HepG2 (cell line): ENCODE data around the gene RAPGEF2. TPM values are rescaled to one million over a fixed set of nuclear protein-coding genes. Genes with fewer than 3 reads are reported as not detected.

Experiments used
- CC2D1A ChIP-seq: sonication (generic); formaldehyde crosslinking; IDR thresholded peaks from 2 replicates; pipeline ENCODE4 v1.8.1; 2023; ENCODE audit warnings: mild to moderate bottlenecking, missing genetic modification reagents
- HMG20A ChIP-seq: IDR thresholded peaks from 2 replicates; pipeline ENCODE4 v1.6.1; 2016; ENCODE audit warnings: borderline replicate concordance
- HMGXB4 ChIP-seq, 2 experiments: sonication (generic) in 1 of 2; formaldehyde crosslinking in 1 of 2; IDR thresholded peaks; 2 replicates each; pipeline versions ENCODE4 v1.4.0 to v1.6.1; 2018 to 2020; ENCODE audit warnings: missing genetic modification reagents in 2 of 2, borderline replicate concordance in 1 of 2, low read depth in 1 of 2, mild to moderate bottlenecking in 1 of 2, missing biosample characterization in 1 of 2
- KMT2A ChIP-seq: sonication (generic); formaldehyde crosslinking; IDR thresholded peaks from 2 replicates; pipeline ENCODE4 v1.4.0; 2020; ENCODE audit warnings: missing genetic modification reagents
- MTERF4 ChIP-seq: sonication (generic); formaldehyde crosslinking; IDR thresholded peaks from 2 replicates; pipeline ENCODE4 v1.8.0; 2023; ENCODE audit warnings: mild to moderate bottlenecking, missing genetic modification reagents
- PLSCR1 ChIP-seq: sonication (generic); formaldehyde crosslinking; IDR thresholded peaks from 2 replicates; pipeline ENCODE4 v1.5.0; 2020; ENCODE audit warnings: missing genetic modification reagents, mild to moderate bottlenecking, borderline replicate concordance
- SNAPC2 ChIP-seq: sonication (generic); formaldehyde crosslinking; IDR thresholded peaks from 2 replicates; pipeline ENCODE4 v1.8.1; 2022; ENCODE audit warnings: mild to moderate bottlenecking, missing genetic modification reagents
- ZEB1 ChIP-seq: IDR thresholded peaks from 2 replicates; pipeline ENCODE4 v1.6.1; 2012; ENCODE audit warnings: mild to moderate bottlenecking, low read depth, inconsistent platforms; ENCODE audit not compliant: insufficient replicate concordance
- ZMYM3 ChIP-seq: sonication (generic); formaldehyde crosslinking; IDR thresholded peaks from 2 replicates; pipeline ENCODE4 v1.5.1; 2020; ENCODE audit warnings: mild to moderate bottlenecking, missing genetic modification reagents
- ZNF180 ChIP-seq: sonication (generic); formaldehyde crosslinking; IDR thresholded peaks from 2 replicates; pipeline ENCODE4 v1.4.0; 2020; ENCODE audit warnings: low read depth, missing genetic modification reagents, borderline replicate concordance
- ZNF678 ChIP-seq: sonication (generic); formaldehyde crosslinking; IDR thresholded peaks from 2 replicates; pipeline ENCODE4 v1.4.0; 2020; ENCODE audit warnings: mild to moderate bottlenecking, missing genetic modification reagents
- ZNF740 ChIP-seq: sonication (generic); formaldehyde crosslinking; IDR thresholded peaks from 2 replicates; pipeline ENCODE4 v1.4.0; 2020; ENCODE audit warnings: missing genetic modification reagents
- ZSCAN21 ChIP-seq: sonication (generic); formaldehyde crosslinking; IDR thresholded peaks from 2 replicates; pipeline ENCODE4 v1.8.0; 2022; ENCODE audit warnings: mild to moderate bottlenecking, missing genetic modification reagents, moderate library complexity, borderline replicate concordance
- polyA plus RNA-seq, 8 experiments: library from polyadenylated mRNA; depleted of rRNA in 3 of 8; stranded (reverse) in 7 of 8; unstranded in 1 of 8; fragments of >200 nt; fragmentation: Illumina TruSeq in 4 of 8; extraction: Trizol in 4 of 8; gene quantifications; 2 replicates each; pipeline versions ENCODE4 v1.2.1 to v1.2.3, GENCODE V29; 2011 to 2016; ENCODE audit warnings: low read depth in 4 of 8, missing spikeins in 1 of 8, mixed read lengths in 1 of 8; ENCODE audit not compliant: insufficient read depth in 1 of 8
- total RNA-seq, 5 experiments: library from RNA; depleted of rRNA; stranded (reverse); fragments of >200 nt; fragmentation: Illumina TruSeq; extraction: Trizol; gene quantifications; 2 replicates each; pipeline ENCODE4 v1.2.3, GENCODE V29; 2016; ENCODE audit warnings: low read depth in 1 of 5
- TF ChIP-seq, protein P1 (sequence below): sonication (generic); formaldehyde crosslinking; IDR thresholded peaks from 2 replicates; pipeline ENCODE4 v1.4.0; 2020; ENCODE audit warnings: missing genetic modification reagents, mild to moderate bottlenecking, borderline replicate concordance
- TF ChIP-seq, protein P2 (sequence below): sonication (generic); formaldehyde crosslinking; IDR thresholded peaks from 2 replicates; pipeline ENCODE4 v1.8.1; 2023; ENCODE audit warnings: mild to moderate bottlenecking, inconsistent platforms, moderate library complexity, missing genetic modification reagents, borderline replicate concordance

Gene RAPGEF2
- total and polyA plus RNA-seq, 2 of the 13 experiments (the other 11 are each of a cell fraction or from before 2014, with no cell fraction given): 19.2 to 23.0 TPM

- TF ChIP-seq, protein P1, sequence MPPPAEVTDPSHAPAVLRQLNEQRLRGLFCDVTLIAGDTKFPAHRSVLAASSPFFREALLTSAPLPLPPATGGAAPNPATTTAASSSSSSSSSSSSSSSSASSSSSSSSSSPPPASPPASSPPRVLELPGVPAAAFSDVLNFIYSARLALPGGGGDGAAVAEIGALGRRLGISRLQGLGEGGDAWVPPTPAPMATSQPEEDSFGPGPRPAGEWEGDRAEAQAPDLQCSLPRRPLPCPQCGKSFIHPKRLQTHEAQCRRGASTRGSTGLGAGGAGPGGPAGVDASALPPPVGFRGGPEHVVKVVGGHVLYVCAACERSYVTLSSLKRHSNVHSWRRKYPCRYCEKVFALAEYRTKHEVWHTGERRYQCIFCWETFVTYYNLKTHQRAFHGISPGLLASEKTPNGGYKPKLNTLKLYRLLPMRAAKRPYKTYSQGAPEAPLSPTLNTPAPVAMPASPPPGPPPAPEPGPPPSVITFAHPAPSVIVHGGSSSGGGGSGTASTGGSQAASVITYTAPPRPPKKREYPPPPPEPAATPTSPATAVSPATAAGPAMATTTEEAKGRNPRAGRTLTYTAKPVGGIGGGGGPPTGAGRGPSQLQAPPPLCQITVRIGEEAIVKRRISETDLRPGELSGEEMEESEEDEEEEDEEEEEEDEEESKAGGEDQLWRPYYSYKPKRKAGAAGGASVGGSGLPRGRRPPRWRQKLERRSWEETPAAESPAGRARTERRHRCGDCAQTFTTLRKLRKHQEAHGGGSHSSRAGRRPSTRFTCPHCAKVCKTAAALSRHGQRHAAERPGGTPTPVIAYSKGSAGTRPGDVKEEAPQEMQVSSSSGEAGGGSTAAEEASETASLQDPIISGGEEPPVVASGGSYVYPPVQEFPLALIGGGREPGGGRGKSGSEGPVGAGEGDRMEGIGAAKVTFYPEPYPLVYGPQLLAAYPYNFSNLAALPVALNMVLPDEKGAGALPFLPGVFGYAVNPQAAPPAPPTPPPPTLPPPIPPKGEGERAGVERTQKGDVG: no peak
- TF ChIP-seq ZMYM3 (no peak), MTERF4 (CRISPR knock-in tag) (no peak), ZEB1 (no peak), CC2D1A (CRISPR knock-in tag) (no peak), ZNF678 (no peak), ZNF180 (CRISPR knock-in tag) (no peak), ZSCAN21 (CRISPR knock-in tag) (no peak), ZNF740 (CRISPR knock-in tag) (no peak), SNAPC2 (CRISPR knock-in tag) (no peak), HMG20A (CRISPR knock-in tag) (no peak), KMT2A (CRISPR knock-in tag) (no peak), PLSCR1 (CRISPR knock-in tag) (no peak), HMGXB4 (CRISPR knock-in tag; IDR thresholded peaks at IDR 0.05; ENCODE audit: borderline replicate concordance in 1 of 2, low read depth in 1 of 2) (no peak)
- TF ChIP-seq, protein P2, sequence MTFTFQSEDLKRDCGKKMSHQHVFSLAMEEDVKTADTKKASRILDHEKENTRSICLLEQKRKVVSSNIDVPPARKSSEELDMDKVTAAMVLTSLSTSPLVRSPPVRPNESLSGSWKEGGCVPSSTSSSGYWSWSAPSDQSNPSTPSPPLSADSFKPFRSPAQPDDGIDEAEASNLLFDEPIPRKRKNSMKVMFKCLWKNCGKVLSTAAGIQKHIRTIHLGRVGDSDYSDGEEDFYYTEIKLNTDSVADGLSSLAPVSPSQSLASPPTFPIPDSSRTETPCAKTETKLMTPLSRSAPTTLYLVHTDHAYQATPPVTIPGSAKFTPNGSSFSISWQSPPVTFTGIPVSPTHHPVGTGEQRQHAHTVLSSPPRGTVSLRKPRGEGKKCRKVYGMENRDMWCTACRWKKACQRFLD (CRISPR knock-in tag): no peak
These were observed 94.5 kb downstream of the RAPGEF2 start (continued) for GRCh38 chr4:159197260-159197884.
